GM23338 (cell line): ENCODE data around the gene MRNIP. TPM values are rescaled to one million over a fixed set of nuclear protein-coding genes. Genes with fewer than 3 reads are reported as not detected.

Source experiments
- ATAC-seq: fragments of 200-7000 bp; cut with Tn5 transposase; 3 replicates; pipeline ENCODE4 v1.9.1; 2020
- DNase-seq: peaks from one replicate; pipeline ENCODE4 v3.0.0-alpha.2; 2015; ENCODE audit warnings: low spot score
- H2AFZ ChIP-seq: fragments of 200-600 bp; sonication (generic); 2 replicates; pipeline ENCODE4 v1.8.0; 2016; ENCODE audit warnings: antibody characterized with exemption, mild to moderate bottlenecking, moderate library complexity
- H3F3A ChIP-seq: fragments of 200-600 bp; sonication (generic); replicated peaks from 2 replicates; pipeline ENCODE4 v1.8.0; 2017; ENCODE audit warnings: antibody characterized with exemption, mixed run types, low read depth
- H3K27ac ChIP-seq: fragments of 200-600 bp; sonication (generic); 2 replicates; pipeline ENCODE4 v1.6.1; 2016; ENCODE audit warnings: low read depth
- H3K27me3 ChIP-seq: fragments of 200-600 bp; sonication (generic); 2 replicates; pipeline ENCODE4 v1.8.0; 2016; ENCODE audit warnings: mild to moderate bottlenecking, mixed run types, moderate library complexity; ENCODE audit not compliant: insufficient read depth
- H3K36me3 ChIP-seq: fragments of 200-600 bp; sonication (generic); 2 replicates; pipeline ENCODE4 v1.8.0; 2016; ENCODE audit warnings: mild to moderate bottlenecking; ENCODE audit not compliant: insufficient read depth
- H3K4me1 ChIP-seq: fragments of 200-600 bp; sonication (generic); 2 replicates; pipeline ENCODE4 v1.8.0; 2016; ENCODE audit warnings: mild to moderate bottlenecking, moderate library complexity; ENCODE audit not compliant: insufficient read depth
- H3K4me2 ChIP-seq: fragments of 200-600 bp; sonication (generic); 2 replicates; pipeline ENCODE4 v1.7.1; 2017; ENCODE audit warnings: mixed run types
- H3K4me3 ChIP-seq: fragments of 200-600 bp; sonication (generic); 2 replicates; pipeline ENCODE4 v1.6.1; 2016; ENCODE audit warnings: mixed run types
- H3K79me2 ChIP-seq: fragments of 200-600 bp; sonication (generic); replicated peaks from 2 replicates; pipeline ENCODE4 v1.8.0; 2017; ENCODE audit warnings: mild to moderate bottlenecking; ENCODE audit not compliant: insufficient read depth
- H3K9me2 ChIP-seq: fragments of 200-600 bp; sonication (generic); 2 replicates; pipeline ENCODE4 v1.8.0; 2017; ENCODE audit not compliant: insufficient read depth
- H4K20me1 ChIP-seq: fragments of 200-600 bp; sonication (generic); replicated peaks from 2 replicates; pipeline ENCODE4 v1.8.0; 2017; ENCODE audit warnings: mild to moderate bottlenecking; ENCODE audit not compliant: insufficient read depth
- H3K27ac Mint-ChIP-seq: 2 replicates; pipeline ENCODE4 v1.8.0; 2020; ENCODE audit warnings: inconsistent platforms, mild to moderate bottlenecking, moderate library complexity, mixed read lengths
- H3K27me3 Mint-ChIP-seq: 3 replicates; pipeline ENCODE4 v1.8.0; 2022; ENCODE audit warnings: low read depth, mild to moderate bottlenecking, moderate library complexity, mixed read lengths, inconsistent platforms; ENCODE audit not compliant: insufficient read depth, poor library complexity
- H3K36me3 Mint-ChIP-seq: 3 replicates; pipeline ENCODE4 v1.8.0; 2021; ENCODE audit warnings: low read depth, mild to moderate bottlenecking, inconsistent platforms, moderate library complexity, mixed read lengths
- H3K4me1 Mint-ChIP-seq: 3 replicates; pipeline ENCODE4 v1.8.0; 2020; ENCODE audit warnings: mild to moderate bottlenecking, inconsistent platforms, mixed read lengths
- H3K4me3 Mint-ChIP-seq: 3 replicates; pipeline ENCODE4 v1.8.0; 2021; ENCODE audit warnings: moderate library complexity, mild to moderate bottlenecking, inconsistent platforms, mixed read lengths
- H3K9me3 Mint-ChIP-seq: 3 replicates; pipeline ENCODE4 v1.8.0; 2020; ENCODE audit warnings: moderate library complexity, mild to moderate bottlenecking, inconsistent platforms, mixed read lengths
- CREB1 ChIP-seq: fragments of 250-450 bp; sonication (Bioruptor Pico); IDR thresholded peaks from 2 replicates; pipeline ENCODE4 v1.5.0; 2020; ENCODE audit warnings: low read depth, mild to moderate bottlenecking, moderate library complexity
- CTCF ChIP-seq, 2 experiments: fragments of 200-600 bp in 1 of 2; sonication (generic) in 1 of 2; conservative IDR thresholded peaks; 2 replicates each; pipeline versions ENCODE4 v1.5.1 to v1.6.1; 2016 to 2017; ENCODE audit warnings: antibody characterized with exemption in 2 of 2, low read depth in 2 of 2, mild to moderate bottlenecking in 2 of 2, moderate library complexity in 1 of 2
- ETS1 ChIP-seq: IDR thresholded peaks from 2 replicates; pipeline ENCODE4 v1.6.1; 2016; ENCODE audit warnings: antibody characterized with exemption
- EZH2 ChIP-seq: fragments of 200-600 bp; sonication (generic); IDR thresholded peaks from one replicate; pipeline ENCODE4 v1.8.0; 2017; ENCODE audit warnings: antibody characterized with exemption, mild to moderate bottlenecking, low read depth; ENCODE audit not compliant: unreplicated experiment
- EZH2phosphoT487 ChIP-seq: fragments of 200-600 bp; sonication (generic); IDR thresholded peaks from one replicate; pipeline ENCODE4 v1.8.1; 2018; ENCODE audit warnings: antibody characterized with exemption; ENCODE audit not compliant: unreplicated experiment
- JUNB ChIP-seq: IDR thresholded peaks from one replicate; pipeline ENCODE4 v1.6.1; 2016; ENCODE audit warnings: antibody characterized with exemption; ENCODE audit not compliant: unreplicated experiment
- NANOG ChIP-seq: IDR thresholded peaks from 2 replicates; pipeline ENCODE4 v1.6.1; 2016; ENCODE audit warnings: antibody characterized with exemption, borderline replicate concordance
- POLR2AphosphoS5 ChIP-seq: IDR thresholded peaks from 2 replicates; pipeline ENCODE4 v1.6.1; 2016; ENCODE audit warnings: antibody characterized with exemption, low read depth
- REST ChIP-seq: IDR thresholded peaks from one replicate; pipeline ENCODE4 v1.6.1; 2018; ENCODE audit warnings: antibody characterized with exemption; ENCODE audit not compliant: unreplicated experiment
- STAT1 ChIP-seq: IDR thresholded peaks from one replicate; pipeline ENCODE4 v1.6.1; 2016; ENCODE audit warnings: antibody characterized with exemption; ENCODE audit not compliant: unreplicated experiment
- ZNF114 ChIP-seq: fragments of 250-450 bp; sonication (Bioruptor Pico); IDR thresholded peaks from 2 replicates; pipeline ENCODE4 v1.5.0; 2020; ENCODE audit warnings: mild to moderate bottlenecking, moderate library complexity
- ZNF331 ChIP-seq: fragments of 250-450 bp; sonication (Bioruptor Pico); IDR thresholded peaks from 2 replicates; pipeline ENCODE4 v1.5.0; 2020; ENCODE audit warnings: low read depth, mild to moderate bottlenecking, moderate library complexity
- ZNF462 ChIP-seq: fragments of 250-450 bp; sonication (Bioruptor Pico); IDR thresholded peaks from 2 replicates; pipeline ENCODE4 v1.5.0; 2020; ENCODE audit warnings: mild to moderate bottlenecking, moderate library complexity
- polyA plus RNA-seq: library from polyadenylated mRNA; unstranded; fragments of >200 nt; fragmentation: Nextera tagmentation; extraction: Ambion mirVana; gene quantifications from 2 replicates; pipeline ENCODE4 v1.2.1, GENCODE V29; 2016
- total RNA-seq: library from RNA; depleted of rRNA; stranded (reverse); fragments of >200 nt; shearing (Covaris generic); gene quantifications from 2 replicates; pipeline ENCODE4 v1.2.3, GENCODE V29; 2014

The MRNIP gene
- total and polyA plus RNA-seq, 2 experiments from 2014 or later, result 18.2 to 34.4 TPM

- no peak overlapping the region for H3K4me3 Mint-ChIP-seq
- Histone ChIP-seq H3F3A (peaks cover 25% of the 10 kb centered on the region), H3K36me3 (peaks cover 26% of the 10 kb centered on the region), H3K4me3 (no peak overlapping the region), H3K79me2 (no peaks in the 10 kb centered on the region), H3K9me2 (no peaks in the 10 kb centered on the region), H4K20me1 (peaks cover 15% of the 10 kb centered on the region), H3K27me3 (no peaks in the 10 kb centered on the region), H3K4me1 (peaks cover 13% of the 10 kb centered on the region), H3K27ac (no peak overlapping the region), H2AFZ (no peak overlapping the region), H3K4me2 (no peak overlapping the region)
- peaks cover 11% of the 10 kb centered on the region for H3K9me3 Mint-ChIP-seq
- H3K27me3 Mint-ChIP-seq, result peaks cover 27% of the 10 kb centered on the region
- no peak for DNase-seq
- ATAC-seq, result no peak
- peaks cover 10% of the 10 kb centered on the region for H3K4me1 Mint-ChIP-seq
- H3K36me3 Mint-ChIP-seq, result peaks cover 98% of the 10 kb centered on the region
- TF ChIP-seq ZNF114 (CRISPR knock-in tag) (no peak), REST (no peak), STAT1 (no peak), NANOG (no peak), POLR2AphosphoS5 (no peak), CREB1 (CRISPR knock-in tag) (no peak), JUNB (no peak), ETS1 (no peak), EZH2phosphoT487 (no peak), EZH2 (no peak), ZNF462 (CRISPR knock-in tag) (no peak), CTCF (conservative IDR thresholded peaks at IDR 0.05; ENCODE audit: low read depth in 2 of 2) (no peak), ZNF331 (CRISPR knock-in tag) (no peak)
- no peak overlapping the region for H3K27ac Mint-ChIP-seq
Observed at GRCh38 chr5:179833709-179834070, 24.9 kb downstream of the MRNIP start.
